HepG2 (cell line): ENCODE results near the gene PDCD5. TPM values are rescaled to one million over a fixed set of nuclear protein-coding genes. Genes with fewer than 3 reads are reported as not detected.

Experiments
- ARNT2 ChIP-seq: sonication (generic); formaldehyde crosslinking; IDR thresholded peaks from 2 replicates; pipeline ENCODE4 v1.8.0; 2022; ENCODE audit warnings: mild to moderate bottlenecking, low read depth, missing genetic modification reagents, moderate library complexity
- BCL6 ChIP-seq: IDR thresholded peaks from 2 replicates; pipeline ENCODE4 v1.6.1; 2016; ENCODE audit warnings: missing genetic modification reagents, missing compliant biosample characterization
- IRX3 ChIP-seq: sonication (generic); formaldehyde crosslinking; IDR thresholded peaks from 2 replicates; pipeline ENCODE4 v1.8.1; 2023; ENCODE audit warnings: mild to moderate bottlenecking, low read depth, missing genetic modification reagents, borderline replicate concordance
- MXI1 ChIP-seq: IDR thresholded peaks from 3 replicates; pipeline ENCODE4 v1.6.1; 2012; ENCODE audit warnings: low read depth, low read length, inconsistent platforms, borderline replicate concordance
- NKX3-1 ChIP-seq: sonication (generic); formaldehyde crosslinking; IDR thresholded peaks from 2 replicates; pipeline ENCODE4 v1.5.0; 2020; ENCODE audit warnings: missing genetic modification reagents
- RNF2 ChIP-seq: fragments of 450-650 bp; conservative IDR thresholded peaks from 2 replicates; pipeline ENCODE4 v1.6.1; 2016; ENCODE audit warnings: low read depth
- SCMH1 ChIP-seq: sonication (generic); formaldehyde crosslinking; IDR thresholded peaks from 2 replicates; pipeline ENCODE4 v1.9.0; 2021; ENCODE audit warnings: missing genetic modification reagents, mild to moderate bottlenecking, borderline replicate concordance
- SOX13 ChIP-seq, 3 experiments: fragments of 450-650 bp in 1 of 3; sonication (generic) in 1 of 3; formaldehyde crosslinking in 1 of 3; IDR thresholded peaks in 2 of 3; conservative IDR thresholded peaks in 1 of 3; 2 replicates each; pipeline versions ENCODE4 v1.5.0 to v1.6.1; 2016 to 2020; ENCODE audit warnings: antibody characterized with exemption in 1 of 3, mild to moderate bottlenecking in 1 of 3, missing compliant biosample characterization in 1 of 3, missing genetic modification reagents in 1 of 3, moderate library complexity in 1 of 3
- ZNF12 ChIP-seq: sonication (generic); formaldehyde crosslinking; IDR thresholded peaks from 2 replicates; pipeline ENCODE4 v1.5.0; 2020; ENCODE audit warnings: missing genetic modification reagents
- ZNF235 ChIP-seq: sonication (generic); formaldehyde crosslinking; IDR thresholded peaks from 2 replicates; pipeline ENCODE4 v1.8.1; 2023; ENCODE audit warnings: mild to moderate bottlenecking, missing genetic modification reagents, borderline replicate concordance
- ZNF256 ChIP-seq: sonication (generic); formaldehyde crosslinking; conservative IDR thresholded peaks from 2 replicates; pipeline ENCODE4 v1.4.0; 2020; ENCODE audit warnings: missing genetic modification reagents
- ZNF33B ChIP-seq: sonication (generic); formaldehyde crosslinking; IDR thresholded peaks from 2 replicates; pipeline ENCODE4 v1.5.1; 2020; ENCODE audit warnings: mild to moderate bottlenecking, missing genetic modification reagents
- ZNF432 ChIP-seq: sonication (generic); formaldehyde crosslinking; IDR thresholded peaks from 2 replicates; pipeline ENCODE4 v1.5.0; 2020; ENCODE audit warnings: missing genetic modification reagents, mild to moderate bottlenecking, borderline replicate concordance
- ZNF441 ChIP-seq: sonication (generic); formaldehyde crosslinking; IDR thresholded peaks from 2 replicates; pipeline ENCODE4 v1.7.0; 2021; ENCODE audit warnings: missing genetic modification reagents, borderline replicate concordance
- ZNF564 ChIP-seq: sonication (generic); formaldehyde crosslinking; IDR thresholded peaks from 2 replicates; pipeline ENCODE4 v1.8.1; 2023; ENCODE audit warnings: mild to moderate bottlenecking, missing genetic modification reagents
- ZNF713 ChIP-seq: sonication (generic); formaldehyde crosslinking; IDR thresholded peaks from 2 replicates; pipeline ENCODE4 v1.4.0; 2020; ENCODE audit warnings: mild to moderate bottlenecking, missing genetic modification reagents
- ZNF761 ChIP-seq: sonication (generic); formaldehyde crosslinking; conservative IDR thresholded peaks from 2 replicates; pipeline ENCODE4 v1.4.0; 2020; ENCODE audit warnings: mild to moderate bottlenecking, missing genetic modification reagents
- ZNF768 ChIP-seq: sonication (generic); formaldehyde crosslinking; IDR thresholded peaks from 2 replicates; pipeline ENCODE4 v1.4.0; 2020; ENCODE audit warnings: missing genetic modification reagents
- ZNF777 ChIP-seq: sonication (generic); formaldehyde crosslinking; IDR thresholded peaks from 2 replicates; pipeline ENCODE4 v1.4.0; 2020; ENCODE audit warnings: missing genetic modification reagents
- ZNF792 ChIP-seq: IDR thresholded peaks from 2 replicates; pipeline ENCODE4 v1.6.1; 2016
- ZNF891 ChIP-seq: sonication (generic); formaldehyde crosslinking; IDR thresholded peaks from 2 replicates; pipeline ENCODE4 v1.5.0; 2020; ENCODE audit warnings: mild to moderate bottlenecking, missing genetic modification reagents
- polyA plus RNA-seq, 8 experiments: library from polyadenylated mRNA; depleted of rRNA in 3 of 8; stranded (reverse) in 7 of 8; unstranded in 1 of 8; fragments of >200 nt; fragmentation: Illumina TruSeq in 4 of 8; extraction: Trizol in 4 of 8; gene quantifications; 2 replicates each; pipeline versions ENCODE4 v1.2.1 to v1.2.3, GENCODE V29; 2011 to 2016; ENCODE audit warnings: low read depth in 4 of 8, missing spikeins in 1 of 8, mixed read lengths in 1 of 8; ENCODE audit not compliant: insufficient read depth in 1 of 8
- total RNA-seq, 5 experiments: library from RNA; depleted of rRNA; stranded (reverse); fragments of >200 nt; fragmentation: Illumina TruSeq; extraction: Trizol; gene quantifications; 2 replicates each; pipeline ENCODE4 v1.2.3, GENCODE V29; 2016; ENCODE audit warnings: low read depth in 1 of 5
- TF ChIP-seq, protein P1 (sequence below): sonication (generic); formaldehyde crosslinking; IDR thresholded peaks from 2 replicates; pipeline ENCODE4 v1.4.0; 2020; ENCODE audit warnings: missing genetic modification reagents
- TF ChIP-seq, protein P2 (sequence below): sonication (generic); formaldehyde crosslinking; IDR thresholded peaks from 2 replicates; pipeline ENCODE4 v1.4.0; 2020; ENCODE audit warnings: missing genetic modification reagents
- TF ChIP-seq, protein P3 (sequence below): sonication (generic); formaldehyde crosslinking; IDR thresholded peaks from 2 replicates; pipeline ENCODE4 v1.4.0; 2020; ENCODE audit warnings: missing genetic modification reagents

Gene PDCD5
- total and polyA plus RNA-seq, 2 of the 13 experiments (the other 11 are each of a cell fraction or from before 2014, with no cell fraction given), result 56.3 to 332 TPM

DNA sequence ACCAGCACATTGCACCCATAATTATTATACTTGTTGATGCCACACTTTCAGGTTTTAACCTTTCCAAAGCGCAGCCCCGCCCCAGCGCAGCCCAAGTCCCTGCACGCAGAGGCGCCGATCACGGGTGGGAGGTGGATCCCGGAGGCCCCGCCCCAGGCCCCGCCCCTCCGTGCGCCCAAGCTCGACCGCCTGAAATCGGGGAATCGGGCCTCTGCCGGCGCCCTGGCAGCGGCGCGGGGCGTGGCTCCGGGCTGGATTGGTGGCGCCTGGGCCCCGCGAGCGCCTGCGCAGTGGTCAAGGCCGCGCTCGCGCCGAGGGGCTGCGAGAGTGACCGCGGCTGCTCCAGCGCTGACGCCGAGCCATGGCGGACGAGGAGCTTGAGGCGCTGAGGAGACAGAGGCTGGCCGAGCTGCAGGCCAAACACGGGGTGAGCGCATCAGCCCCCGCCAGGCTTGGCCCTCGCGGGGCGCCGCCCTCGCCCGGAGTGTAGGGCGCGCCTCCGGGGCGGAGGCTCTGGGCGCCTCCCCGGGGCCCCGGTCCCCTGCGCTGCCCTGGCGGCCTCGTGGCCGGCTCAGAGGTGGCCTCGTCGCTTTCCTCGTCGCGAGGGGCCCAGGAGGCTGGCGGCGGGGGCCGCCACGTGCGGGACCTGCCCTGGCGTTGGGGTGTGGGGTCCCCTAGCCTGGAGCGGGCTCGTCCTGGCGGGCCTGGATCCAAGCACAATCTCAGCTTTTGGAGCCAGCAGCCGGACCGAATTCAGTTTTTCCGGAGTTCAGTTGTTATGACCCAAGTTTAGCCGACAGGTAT, at the start of gene PDCD5 (continued):
- 0 out of 2 replicates have a peak, but pooled peaks have one; percentile 7 for TF ChIP-seq BCL6 (CRISPR knock-in tag)
- TF ChIP-seq MXI1, result peak; percentile 57; the same call in 1 of the 3 replicates
- peak; percentile 55; the same call in 1 of the 2 replicates for TF ChIP-seq ZNF792
- TF ChIP-seq ZNF564 (CRISPR knock-in tag), result peak; percentile 62; the same call in 1 of the 2 replicates
- TF ChIP-seq ZNF432 (CRISPR knock-in tag), result no peak
- peak; percentile 62; the same call in 1 of the 2 replicates for TF ChIP-seq ZNF235 (CRISPR knock-in tag)
- TF ChIP-seq, protein P1, sequence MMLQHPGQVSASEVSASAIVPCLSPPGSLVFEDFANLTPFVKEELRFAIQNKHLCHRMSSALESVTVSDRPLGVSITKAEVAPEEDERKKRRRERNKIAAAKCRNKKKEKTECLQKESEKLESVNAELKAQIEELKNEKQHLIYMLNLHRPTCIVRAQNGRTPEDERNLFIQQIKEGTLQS (CRISPR knock-in tag), result 0 out of 2 replicates have a peak, but pooled peaks have one; percentile 26
- 0 out of 2 replicates have a peak, but pooled peaks have one; percentile 5 for TF ChIP-seq ZNF768 (CRISPR knock-in tag)
- TF ChIP-seq ZNF33B (CRISPR knock-in tag), result no peak
- TF ChIP-seq ZNF713 (CRISPR knock-in tag), result 0 out of 2 replicates have a peak, but pooled peaks have one; percentile 82
- no peak for TF ChIP-seq SOX13 (IDR thresholded peaks at IDR 0.05)
- TF ChIP-seq SOX13 (CRISPR knock-in tag; conservative IDR thresholded peaks at IDR 0.05 in 1 of 2, IDR thresholded peaks at IDR 0.05 in 1 of 2), result peak in 1 of 2 experiments; percentile 31; a peak in 1 of 4 replicates
- 0 out of 2 replicates have a peak, but pooled peaks have one; percentile 5 for TF ChIP-seq NKX3-1 (CRISPR knock-in tag)
- TF ChIP-seq, protein P2, sequence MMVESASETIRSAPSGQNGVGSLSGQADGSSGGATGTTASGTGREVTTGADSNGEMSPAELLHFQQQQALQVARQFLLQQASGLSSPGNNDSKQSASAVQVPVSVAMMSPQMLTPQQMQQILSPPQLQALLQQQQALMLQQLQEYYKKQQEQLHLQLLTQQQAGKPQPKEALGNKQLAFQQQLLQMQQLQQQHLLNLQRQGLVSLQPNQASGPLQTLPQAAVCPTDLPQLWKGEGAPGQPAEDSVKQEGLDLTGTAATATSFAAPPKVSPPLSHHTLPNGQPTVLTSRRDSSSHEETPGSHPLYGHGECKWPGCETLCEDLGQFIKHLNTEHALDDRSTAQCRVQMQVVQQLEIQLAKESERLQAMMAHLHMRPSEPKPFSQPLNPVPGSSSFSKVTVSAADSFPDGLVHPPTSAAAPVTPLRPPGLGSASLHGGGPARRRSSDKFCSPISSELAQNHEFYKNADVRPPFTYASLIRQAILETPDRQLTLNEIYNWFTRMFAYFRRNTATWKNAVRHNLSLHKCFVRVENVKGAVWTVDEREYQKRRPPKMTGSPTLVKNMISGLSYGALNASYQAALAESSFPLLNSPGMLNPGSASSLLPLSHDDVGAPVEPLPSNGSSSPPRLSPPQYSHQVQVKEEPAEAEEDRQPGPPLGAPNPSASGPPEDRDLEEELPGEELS (CRISPR knock-in tag), result no peak
- no peak for TF ChIP-seq SCMH1
- TF ChIP-seq ZNF12 (CRISPR knock-in tag), result peak; percentile 19; the same call in 1 of the 2 replicates
- no peak; the same call in 1 of the 2 replicates for TF ChIP-seq ZNF256 (CRISPR knock-in tag)
- peak; percentile 56; the same call in 1 of the 2 replicates for TF ChIP-seq ZNF777 (CRISPR knock-in tag)
- peak; percentile 91 for TF ChIP-seq RNF2
- TF ChIP-seq ZNF441 (CRISPR knock-in tag), result peak; percentile 26; the same call in 1 of the 2 replicates
- 0 out of 2 replicates have a peak, but pooled peaks have one; percentile 16 for TF ChIP-seq ZNF891 (CRISPR knock-in tag)
- TF ChIP-seq ZNF761, result peak; percentile 72; the same call in 1 of the 2 replicates
- peak; percentile 35; the same call in 1 of the 2 replicates for TF ChIP-seq ARNT2 (CRISPR knock-in tag)
- TF ChIP-seq, protein P3, sequence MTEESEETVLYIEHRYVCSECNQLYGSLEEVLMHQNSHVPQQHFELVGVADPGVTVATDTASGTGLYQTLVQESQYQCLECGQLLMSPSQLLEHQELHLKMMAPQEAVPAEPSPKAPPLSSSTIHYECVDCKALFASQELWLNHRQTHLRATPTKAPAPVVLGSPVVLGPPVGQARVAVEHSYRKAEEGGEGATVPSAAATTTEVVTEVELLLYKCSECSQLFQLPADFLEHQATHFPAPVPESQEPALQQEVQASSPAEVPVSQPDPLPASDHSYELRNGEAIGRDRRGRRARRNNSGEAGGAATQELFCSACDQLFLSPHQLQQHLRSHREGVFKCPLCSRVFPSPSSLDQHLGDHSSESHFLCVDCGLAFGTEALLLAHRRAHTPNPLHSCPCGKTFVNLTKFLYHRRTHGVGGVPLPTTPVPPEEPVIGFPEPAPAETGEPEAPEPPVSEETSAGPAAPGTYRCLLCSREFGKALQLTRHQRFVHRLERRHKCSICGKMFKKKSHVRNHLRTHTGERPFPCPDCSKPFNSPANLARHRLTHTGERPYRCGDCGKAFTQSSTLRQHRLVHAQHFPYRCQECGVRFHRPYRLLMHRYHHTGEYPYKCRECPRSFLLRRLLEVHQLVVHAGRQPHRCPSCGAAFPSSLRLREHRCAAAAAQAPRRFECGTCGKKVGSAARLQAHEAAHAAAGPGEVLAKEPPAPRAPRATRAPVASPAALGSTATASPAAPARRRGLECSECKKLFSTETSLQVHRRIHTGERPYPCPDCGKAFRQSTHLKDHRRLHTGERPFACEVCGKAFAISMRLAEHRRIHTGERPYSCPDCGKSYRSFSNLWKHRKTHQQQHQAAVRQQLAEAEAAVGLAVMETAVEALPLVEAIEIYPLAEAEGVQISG (CRISPR knock-in tag), result peak; percentile 35; the same call in 1 of the 2 replicates
- TF ChIP-seq IRX3 (CRISPR knock-in tag), result peak; percentile 55; the same call in 1 of the 2 replicates
